Amygdala (tissue), 56 donors: ENCODE results near the gene POU4F2.
"Not testable (repeated sequence)": the region's sequence is repeated elsewhere in the genome, so short reads cannot be mapped to it uniquely, and the experiment has no call there.

Source experiments
- DNase-seq, 56 donors: peaks; one replicate each; lab custom pipeline; 2025; lab: John Stamatoyannopoulos, UW

Gene POU4F2

GRCh38 chr4:146654687-146655520 is 16.2 kb downstream of the POU4F2 start:
- DNase-seq, result no peak

- no peak for DNase-seq
These were observed 16.8 kb downstream of the POU4F2 start for GRCh38 chr4:146655521-146655856.

- DNase-seq, result no peak
These were observed 22.7 kb downstream of the POU4F2 start for GRCh38 chr4:146661367-146661766.

DNA sequence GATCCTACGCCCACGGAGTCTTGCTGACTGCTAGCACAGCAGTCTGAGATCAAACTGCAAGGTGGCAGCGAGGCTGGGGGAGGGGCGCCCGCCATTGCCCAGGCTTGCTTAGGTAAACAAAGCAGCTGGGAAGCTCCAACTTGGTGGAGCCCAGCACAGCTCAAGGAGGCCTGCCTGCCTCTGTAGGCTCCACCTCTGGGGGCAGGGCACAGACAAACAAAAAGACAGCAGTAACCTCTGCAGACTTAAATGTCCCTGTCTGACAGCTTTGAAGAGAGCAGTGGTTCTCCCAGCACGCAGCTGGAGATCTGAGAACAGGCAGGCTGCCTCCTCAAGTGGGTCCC is 25.2 kb downstream of the POU4F2 start:
- not testable (repeated sequence) for DNase-seq

GRCh38 chr4:146674829-146675570 is 36.3 kb downstream of the POU4F2 start:
- no peak for DNase-seq
